Vagina (tissue), 2 donors: ENCODE results near the gene BCAS4.

Experiments
- CTCF ChIP-seq, 3 experiments: fragments of 450-650 bp in 2 of 3; fragments of 200-600 bp in 1 of 3; sonication (generic) in 1 of 3; IDR thresholded peaks; one replicate each; pipeline ENCODE4 v1.5.1; 2017 to 2019; ENCODE audit warnings: antibody characterized with exemption in 3 of 3, mild to moderate bottlenecking in 2 of 3, moderate library complexity in 2 of 3
- POLR2A ChIP-seq, 2 donors: fragments of 450-650 bp; IDR thresholded peaks; one replicate each; pipeline ENCODE4 v1.6.1; 2017; ENCODE audit warnings: antibody characterized with exemption in 2 of 2, mild to moderate bottlenecking in 2 of 2, moderate library complexity in 2 of 2
- POLR2AphosphoS5 ChIP-seq, 2 donors: sonication (generic); formaldehyde crosslinking; IDR thresholded peaks; one replicate each; pipeline ENCODE4 v1.9.0; 2017; ENCODE audit warnings: antibody characterized with exemption in 2 of 2, mild to moderate bottlenecking in 2 of 2, low read depth in 1 of 2; ENCODE audit not compliant: insufficient read depth in 1 of 2

DNA sequence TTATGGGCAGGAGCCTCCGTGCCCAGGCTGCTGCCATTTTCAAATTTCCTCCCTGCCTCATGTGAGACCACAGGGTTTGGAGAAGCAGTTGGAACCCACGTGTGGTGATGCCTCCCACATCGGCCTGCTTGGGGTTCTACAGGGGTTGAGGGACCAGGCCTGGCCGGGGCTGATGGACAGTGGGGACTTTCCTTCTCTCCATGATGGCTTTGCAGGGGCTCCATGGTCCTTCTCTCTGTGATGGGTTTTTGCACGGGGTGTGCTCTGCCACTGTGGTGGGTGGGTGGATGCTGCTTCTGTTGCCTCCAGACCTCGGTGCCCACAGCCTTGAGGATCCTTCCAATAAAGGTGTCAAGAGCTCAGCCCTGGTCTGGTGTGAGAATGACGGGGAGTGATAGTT, 82.0 kb downstream of the BCAS4 start:
- no peak for TF ChIP-seq CTCF (IDR thresholded peaks at IDR 0.05)
- no peak for TF ChIP-seq POLR2A (IDR thresholded peaks at IDR 0.05)
- no peak for TF ChIP-seq POLR2AphosphoS5 (IDR thresholded peaks at IDR 0.05; ENCODE audit: insufficient read depth in 1 of 2, low read depth in 1 of 2)
